HG03196 (cell line): Measurements from ENCODE around the gene AEN.

Experiments used
- ATAC-seq: cut with Tn5 transposase; IDR thresholded peaks from one replicate; pipeline ENCODE4 v1.9.1; 2021; ENCODE audit not compliant: unreplicated experiment

Gene AEN

DNA sequence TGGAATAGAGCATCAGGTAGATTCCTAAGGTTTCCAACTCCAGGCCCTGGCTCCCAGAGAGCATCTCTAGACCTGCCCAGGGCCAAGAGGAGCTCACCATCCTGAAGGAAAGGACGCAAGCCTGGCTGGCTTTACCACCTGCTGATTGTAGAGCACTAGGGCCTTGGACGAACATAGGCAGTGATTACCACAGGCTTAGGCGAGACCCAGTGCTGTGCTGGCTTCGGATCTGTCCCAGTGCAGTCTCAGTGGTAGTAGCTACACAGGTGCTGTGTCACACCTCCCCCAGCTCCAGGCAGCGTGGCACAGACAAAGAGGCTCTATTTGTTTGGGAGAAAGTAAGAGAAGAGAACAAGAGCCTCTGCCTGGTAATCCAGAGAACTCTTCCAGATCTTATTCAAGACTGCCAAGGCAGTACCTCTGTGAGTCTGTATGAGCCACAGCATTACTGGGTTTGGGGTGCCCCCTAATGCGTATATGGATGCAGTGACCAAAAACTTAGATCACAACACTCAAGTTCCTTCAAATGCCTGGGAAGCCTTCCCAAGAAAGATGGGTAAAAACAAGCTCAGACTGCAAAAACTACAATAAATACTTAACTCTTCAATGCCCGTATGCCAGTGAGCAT, 43.1 kb downstream of the AEN start:
- no peak for ATAC-seq

DNA sequence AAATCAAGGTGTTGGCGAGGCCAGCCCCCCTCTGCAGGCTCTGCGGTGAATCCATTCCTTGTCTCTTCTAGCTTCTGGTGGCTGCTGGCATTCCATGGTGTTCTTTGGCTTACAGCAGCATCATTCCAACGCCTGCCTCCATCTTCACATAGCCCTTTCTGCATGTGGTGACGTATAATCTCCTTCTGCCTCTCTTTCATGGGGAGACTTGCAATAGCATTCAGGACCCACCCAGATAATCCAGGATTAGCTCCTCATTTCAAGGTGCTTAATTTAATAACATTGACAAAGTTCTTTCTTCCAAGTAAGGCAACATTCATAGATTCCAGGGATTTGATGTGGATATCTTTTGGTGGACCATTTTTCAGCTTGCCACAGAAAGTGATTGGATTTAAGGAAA, 53.5 kb downstream of the AEN start:
- ATAC-seq = no peak

DNA sequence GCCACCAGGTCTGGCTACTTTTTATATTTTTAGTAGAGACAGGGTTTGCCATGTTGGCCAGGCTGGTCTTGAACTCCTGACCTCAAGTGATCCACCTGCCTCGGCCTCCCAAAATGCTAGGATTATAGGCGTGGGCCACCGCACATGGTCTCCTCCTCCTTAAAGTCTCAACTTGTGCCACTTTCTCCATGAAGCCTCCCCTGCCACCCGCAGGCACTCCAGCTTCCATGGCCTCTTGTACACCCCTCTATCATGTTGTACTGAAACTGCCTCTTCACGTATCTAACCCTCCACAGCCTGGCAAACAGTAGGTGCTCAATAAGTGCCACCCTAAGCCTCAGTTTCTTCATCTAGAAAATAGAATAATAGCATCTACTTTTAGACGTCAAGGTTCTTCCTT, 57.6 kb downstream of the AEN start:
- ATAC-seq = no peak

DNA sequence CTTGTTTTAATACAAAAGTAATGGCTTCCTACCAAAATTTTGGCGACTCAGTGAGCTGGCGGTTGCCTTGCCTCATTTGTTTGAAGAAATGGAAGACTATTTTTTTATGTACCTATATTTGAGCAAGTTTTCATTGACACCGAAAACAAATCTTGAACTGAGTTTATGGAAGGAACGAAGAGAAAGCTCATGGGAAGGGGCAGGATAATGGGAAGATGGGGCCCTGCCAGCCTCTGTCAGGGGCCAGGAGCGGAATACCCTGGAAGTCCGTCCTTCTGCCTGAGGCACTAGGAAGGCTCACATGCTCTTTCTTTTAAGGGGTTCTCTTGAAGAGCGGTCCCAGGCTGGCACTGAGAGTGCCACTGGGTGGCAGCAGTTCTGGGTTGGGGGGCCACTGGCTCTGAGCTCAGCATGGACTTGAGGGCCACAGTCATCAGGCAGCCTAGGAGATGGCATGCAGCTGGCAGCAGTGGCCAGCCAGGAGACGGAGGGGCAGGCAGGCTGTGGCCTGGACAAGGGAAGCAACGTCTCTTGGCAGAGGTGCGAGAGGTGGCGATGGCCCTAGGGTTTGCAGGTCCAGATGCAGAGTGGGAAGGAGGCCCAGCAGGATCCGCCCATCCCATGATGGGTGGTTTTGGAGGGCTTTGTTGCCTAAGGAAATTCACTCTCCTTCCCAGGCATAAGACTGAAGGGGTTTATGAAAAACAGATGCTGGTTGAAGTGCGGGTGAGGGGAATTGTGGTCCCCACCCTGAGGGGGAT, 59.3 kb downstream of the AEN start:
- no peak for ATAC-seq

DNA sequence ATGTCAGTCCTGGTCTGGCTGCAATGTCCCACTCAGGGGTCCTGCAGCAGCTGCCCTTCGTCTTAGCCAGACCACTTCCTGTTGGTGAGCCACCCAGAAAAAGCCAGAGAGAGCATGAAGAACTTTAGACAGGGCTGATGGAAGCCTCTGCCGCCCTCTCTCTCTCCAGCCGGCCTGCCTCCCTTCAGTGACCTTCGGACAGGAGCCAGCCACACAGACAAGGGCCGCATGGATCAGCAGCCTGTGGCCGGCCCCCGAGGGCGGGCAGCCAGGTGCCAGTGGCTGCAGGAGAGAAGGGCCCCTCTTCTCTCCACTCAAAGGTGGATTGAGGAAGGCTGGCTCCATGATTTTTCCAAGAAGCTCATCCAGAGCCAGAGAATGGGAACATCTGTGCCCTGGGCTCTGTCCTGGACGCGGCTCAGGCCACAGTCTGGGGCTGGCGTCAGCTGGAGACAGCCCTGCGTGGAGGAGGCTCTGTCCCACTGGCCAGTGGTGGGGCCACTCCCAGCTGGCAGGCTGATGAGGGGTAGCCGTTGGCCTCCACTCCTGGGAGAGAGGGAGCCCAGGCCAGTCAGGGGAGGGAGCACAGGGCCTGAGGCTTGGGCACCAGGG, 60.6 kb downstream of the AEN start:
- no peak for ATAC-seq
